Thyroid gland (tissue), 4 donors: ENCODE data around the gene BHLHA9. TPM values are rescaled to one million over a fixed set of nuclear protein-coding genes. Genes with fewer than 3 reads are reported as not detected.
A peak's percentile ranks its signal among the peaks of the same experiment; 100 is the strongest.

Experiments used
- DNase-seq, 2 donors: peaks; one replicate each; pipeline ENCODE4 v3.0.0-alpha.2; 2019
- H3K27ac ChIP-seq, 3 donors: fragments of 200-600 bp; sonication (generic); 1 replicate in 2 of 3; 2 replicates in 1 of 3; pipeline ENCODE4 v1.5.1; 2016 to 2019; ENCODE audit warnings: mild to moderate bottlenecking in 1 of 3, moderate library complexity in 1 of 3
- H3K27me3 ChIP-seq: fragments of 200-600 bp; sonication (generic); one replicate; pipeline ENCODE4 v1.5.1; 2019
- H3K36me3 ChIP-seq, 2 donors: fragments of 200-600 bp; sonication (generic); one replicate each; pipeline ENCODE4 v1.5.1; 2016 to 2019
- H3K4me1 ChIP-seq, 2 donors: fragments of 200-600 bp; sonication (generic); one replicate each; pipeline ENCODE4 v1.5.1; 2017 to 2019
- H3K4me3 ChIP-seq, 3 donors: fragments of 200-600 bp; sonication (generic); replicated peaks in 1 of 3; 1 replicate in 2 of 3; 2 replicates in 1 of 3; pipeline ENCODE4 v1.5.1; 2016; ENCODE audit warnings: mild to moderate bottlenecking in 1 of 3
- H3K9me3 ChIP-seq: fragments of 200-600 bp; sonication (generic); one replicate; pipeline ENCODE4 v1.5.1; 2017
- POLR2A ChIP-seq, 2 donors: fragments of 450-650 bp; IDR thresholded peaks; one replicate each; pipeline ENCODE4 v1.6.1; 2017; ENCODE audit warnings: antibody characterized with exemption in 2 of 2, mild to moderate bottlenecking in 2 of 2, moderate library complexity in 1 of 2
- WGBS, 2 donors: methylation state at CpG; one replicate each; pipeline ENCODE4 v1.1.5; 2017; 5-methylcytosine and 5-hydroxymethylcytosine counted together
- intact Hi-C: fragments of 100-400 bp; cut with DNase I; formaldehyde crosslinking; loops from one replicate; pipeline ENCODE4 v1.15.1; 2023
- total RNA-seq, 4 donors: library from RNA; depleted of rRNA; stranded (reverse); fragments of >200 nt; gene quantifications; one replicate each; pipeline ENCODE4 v1.2.3, GENCODE V29; 2016
- TF ChIP-seq, protein P1 (sequence below), 6 experiments: fragments of 200-600 bp in 3 of 6; fragments of 450-650 bp in 3 of 6; sonication (generic) in 3 of 6; IDR thresholded peaks; one replicate each; pipeline ENCODE4 v1.5.1; 2016 to 2019; ENCODE audit warnings: antibody characterized with exemption in 6 of 6, mild to moderate bottlenecking in 2 of 6, inconsistent platforms in 1 of 6, moderate library complexity in 1 of 6

Gene BHLHA9
- total RNA-seq, 4 donors from 2014 or later = not detected

GRCh38 chr17:1298606-1299005 is 28.4 kb downstream of the BHLHA9 start:
- Histone ChIP-seq H3K27me3 (no peaks in the 10 kb centered on the region), H3K9me3 (no peaks in the 10 kb centered on the region), H3K36me3 (no peaks in the 10 kb centered on the region), H3K4me3 (no peak overlapping the region), H3K4me1 (no peaks in the 10 kb centered on the region), H3K27ac (no peak overlapping the region)
- intact Hi-C loops = no loop called here
- 13 to 14% methylated on average over 13 to 21 of the region's 24 CpGs for whole genome bisulfite sequencing, 2 donors
- DNase-seq = peak; percentile 31 to 32
- TF ChIP-seq, protein P1, sequence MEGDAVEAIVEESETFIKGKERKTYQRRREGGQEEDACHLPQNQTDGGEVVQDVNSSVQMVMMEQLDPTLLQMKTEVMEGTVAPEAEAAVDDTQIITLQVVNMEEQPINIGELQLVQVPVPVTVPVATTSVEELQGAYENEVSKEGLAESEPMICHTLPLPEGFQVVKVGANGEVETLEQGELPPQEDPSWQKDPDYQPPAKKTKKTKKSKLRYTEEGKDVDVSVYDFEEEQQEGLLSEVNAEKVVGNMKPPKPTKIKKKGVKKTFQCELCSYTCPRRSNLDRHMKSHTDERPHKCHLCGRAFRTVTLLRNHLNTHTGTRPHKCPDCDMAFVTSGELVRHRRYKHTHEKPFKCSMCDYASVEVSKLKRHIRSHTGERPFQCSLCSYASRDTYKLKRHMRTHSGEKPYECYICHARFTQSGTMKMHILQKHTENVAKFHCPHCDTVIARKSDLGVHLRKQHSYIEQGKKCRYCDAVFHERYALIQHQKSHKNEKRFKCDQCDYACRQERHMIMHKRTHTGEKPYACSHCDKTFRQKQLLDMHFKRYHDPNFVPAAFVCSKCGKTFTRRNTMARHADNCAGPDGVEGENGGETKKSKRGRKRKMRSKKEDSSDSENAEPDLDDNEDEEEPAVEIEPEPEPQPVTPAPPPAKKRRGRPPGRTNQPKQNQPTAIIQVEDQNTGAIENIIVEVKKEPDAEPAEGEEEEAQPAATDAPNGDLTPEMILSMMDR (IDR thresholded peaks at IDR 0.05) = no peak
- no peak for TF ChIP-seq POLR2A (IDR thresholded peaks at IDR 0.05)

- H3K36me3 ChIP-seq = no peaks in the 10 kb centered on the region
- H3K27me3 ChIP-seq = no peaks in the 10 kb centered on the region
- intact Hi-C loops = no loop called here
- no peaks in the 10 kb centered on the region for H3K9me3 ChIP-seq
- no peak overlapping the region for H3K27ac ChIP-seq
- DNase-seq = no peak
- TF ChIP-seq, protein P1 (IDR thresholded peaks at IDR 0.05) = no peak
- TF ChIP-seq POLR2A (IDR thresholded peaks at IDR 0.05) = no peak
- H3K4me3 ChIP-seq = no peak overlapping the region
- H3K4me1 ChIP-seq = no peaks in the 10 kb centered on the region
- WGBS, 2 donors = 73 to 82% methylated on average over 19 to 21 of the region's 22 CpGs
Measured at GRCh38 chr17:1299552-1300370, 29.5 kb downstream of the BHLHA9 start.

DNA sequence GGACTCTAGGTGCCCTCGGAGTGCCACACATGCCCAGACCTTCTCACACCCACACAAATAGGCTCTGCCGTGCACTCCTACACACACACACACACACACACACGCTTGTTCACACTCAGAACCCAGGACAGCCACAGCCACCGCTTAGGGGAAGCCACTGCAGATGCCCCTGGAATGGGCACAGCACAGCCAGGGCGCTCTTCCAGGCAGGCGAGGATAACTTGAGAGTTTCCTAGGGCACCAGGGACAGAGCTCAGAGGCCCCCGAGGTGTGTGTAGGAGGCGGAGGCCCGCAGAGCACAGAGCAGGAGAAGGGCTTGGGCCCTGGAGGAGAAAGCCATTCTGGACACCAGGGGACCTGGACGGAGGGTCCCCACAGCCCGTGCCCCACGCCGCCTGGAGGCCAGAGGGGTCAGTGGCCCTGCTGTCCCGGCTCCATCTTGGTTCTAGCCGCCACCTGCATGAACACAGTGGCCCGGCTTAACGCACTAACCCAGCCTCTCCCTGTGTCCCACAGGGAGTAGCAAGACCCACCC is 30.2 kb downstream of the BHLHA9 start:
- no peak for TF ChIP-seq POLR2A (IDR thresholded peaks at IDR 0.05)
- TF ChIP-seq, protein P1 (IDR thresholded peaks at IDR 0.05) = no peak
- Histone ChIP-seq H3K4me1 (no peaks in the 10 kb centered on the region), H3K36me3 (no peaks in the 10 kb centered on the region), H3K9me3 (no peaks in the 10 kb centered on the region), H3K27me3 (no peaks in the 10 kb centered on the region), H3K27ac (no peak overlapping the region), H3K4me3 (no peak overlapping the region)
- DNase-seq = no peak
- 88 to 96% methylated on average over 4 to 17 of the region's 17 CpGs for WGBS, 2 donors
- intact Hi-C loops = no loop called here

- no peak for DNase-seq
- intact Hi-C loops = no loop called here
- Histone ChIP-seq H3K4me1 (no peaks in the 10 kb centered on the region), H3K36me3 (no peaks in the 10 kb centered on the region), H3K27me3 (no peaks in the 10 kb centered on the region), H3K4me3 (no peak overlapping the region), H3K9me3 (no peaks in the 10 kb centered on the region), H3K27ac (no peak overlapping the region)
- TF ChIP-seq, protein P1 (IDR thresholded peaks at IDR 0.05) = no peak
- no peak for TF ChIP-seq POLR2A (IDR thresholded peaks at IDR 0.05)
- WGBS, 2 donors = 67 to 68% methylated on average over 14 of the region's 14 CpGs
Measured at GRCh38 chr17:1301546-1301945, 31.3 kb downstream of the BHLHA9 start.

DNA sequence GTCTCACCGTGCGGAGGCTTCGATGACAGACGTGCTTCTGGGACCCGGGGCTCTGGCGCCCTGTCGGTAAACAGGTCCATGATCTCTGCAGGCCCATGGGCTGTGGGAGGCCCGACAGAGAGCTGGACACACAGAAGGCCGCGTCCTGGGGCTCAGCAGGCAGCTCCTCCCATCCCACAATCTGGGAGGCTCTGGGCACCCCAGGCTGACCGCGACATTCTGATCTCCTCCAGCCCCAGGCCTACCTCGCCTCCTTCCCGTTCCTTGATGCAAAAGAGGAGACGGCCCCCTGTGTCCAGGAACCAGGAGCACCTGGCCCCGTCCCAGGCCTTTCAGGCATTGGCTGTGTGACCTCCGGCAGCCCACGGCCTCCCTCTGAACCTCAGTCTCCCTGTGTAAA is 32.5 kb downstream of the BHLHA9 start:
- H3K4me1 ChIP-seq = no peaks in the 10 kb centered on the region
- no peaks in the 10 kb centered on the region for H3K9me3 ChIP-seq
- 81 to 91% methylated on average over 15 to 18 of the region's 18 CpGs for WGBS, 2 donors
- H3K4me3 ChIP-seq = no peak overlapping the region
- intact Hi-C loops = no loop called here
- DNase-seq = no peak
- no peaks in the 10 kb centered on the region for H3K36me3 ChIP-seq
- no peak overlapping the region for H3K27ac ChIP-seq
- TF ChIP-seq, protein P1 (IDR thresholded peaks at IDR 0.05) = no peak
- no peak for TF ChIP-seq POLR2A (IDR thresholded peaks at IDR 0.05)
- no peaks in the 10 kb centered on the region for H3K27me3 ChIP-seq
